LNCaP clone FGC (cell line): Measurements from ENCODE around the gene ATP8A2.
"Not testable (repeated sequence)": the region's sequence is repeated elsewhere in the genome, so short reads cannot be mapped to it uniquely, and the experiment has no call there.

ENCODE experiments used
- DNase-seq: peaks from one replicate; pipeline ENCODE4 v3.0.0-alpha.2; 2011; ENCODE audit warnings: low read depth
- H3K4me3 ChIP-seq: 2 replicates; pipeline ENCODE4 v1.5.1; 2011; ENCODE audit warnings: mild to moderate bottlenecking, low read depth, low read length, control low read depth
- CTCF ChIP-seq: IDR thresholded peaks from 2 replicates; pipeline ENCODE4 v1.5.1; 2012; ENCODE audit warnings: mild to moderate bottlenecking; ENCODE audit not compliant: control insufficient read depth, insufficient read depth; ENCODE audit errors: extremely low read depth

The ATP8A2 gene

GRCh38 chr13:25518441-25518840 is 146.7 kb downstream of the ATP8A2 start:
- H3K4me3 ChIP-seq = no peak overlapping the region
- TF ChIP-seq CTCF = no peak
- no peak for DNase-seq

- H3K4me3 ChIP-seq = no peak overlapping the region
- no peak for DNase-seq
- no peak for TF ChIP-seq CTCF
These were observed 154.1 kb downstream of the ATP8A2 start for GRCh38 chr13:25525884-25526283.

GRCh38 chr13:25528266-25528665 is 156.5 kb downstream of the ATP8A2 start:
- no peak for TF ChIP-seq CTCF
- no peak overlapping the region for H3K4me3 ChIP-seq
- DNase-seq = no peak

GRCh38 chr13:25529425-25529824 is 157.7 kb downstream of the ATP8A2 start:
- no peak overlapping the region for H3K4me3 ChIP-seq
- TF ChIP-seq CTCF = no peak
- DNase-seq = no peak

GRCh38 chr13:25538276-25538675 is 166.5 kb downstream of the ATP8A2 start:
- no peak for TF ChIP-seq CTCF
- H3K4me3 ChIP-seq = no peak overlapping the region
- no peak for DNase-seq

GRCh38 chr13:25541434-25542123 is 169.8 kb downstream of the ATP8A2 start:
- DNase-seq = no peak
- TF ChIP-seq CTCF = no peak
- H3K4me3 ChIP-seq = no peak overlapping the region

GRCh38 chr13:25548991-25549390 is 177.2 kb downstream of the ATP8A2 start:
- H3K4me3 ChIP-seq = not testable (repeated sequence)

More at GRCh38 chr13:25548991-25549390, 177.2 kb downstream of the ATP8A2 start:
- DNase-seq = not testable (repeated sequence)
